ENCODE measurements around the gene MAN1C1.

MAN1C1 gene

GRCh38 chr1:25807480-25808390 is 191.1 kb downstream of the MAN1C1 start:
- FAIRE-seq, result no peak

- FAIRE-seq, result no peak
These were observed 192.1 kb downstream of the MAN1C1 start for GRCh38 chr1:25808481-25809244.

GRCh38 chr1:25809283-25809926 is 192.8 kb downstream of the MAN1C1 start:
- no peak for FAIRE-seq

GRCh38 chr1:25809929-25810328 is 193.3 kb downstream of the MAN1C1 start:
- FAIRE-seq, result no peak

- no peak for FAIRE-seq
These were observed 194.0 kb downstream of the MAN1C1 start for GRCh38 chr1:25810341-25811299.

GRCh38 chr1:25811384-25812082 is 194.9 kb downstream of the MAN1C1 start:
- no peak for FAIRE-seq

GRCh38 chr1:25813071-25813733 is 196.6 kb downstream of the MAN1C1 start:
- no peak for FAIRE-seq

- FAIRE-seq, result no peak
These were observed 197.3 kb downstream of the MAN1C1 start for GRCh38 chr1:25813734-25814471.

GRCh38 chr1:25814549-25815087 is 198.0 kb downstream of the MAN1C1 start:
- no peak for FAIRE-seq

- FAIRE-seq, result no peak
These were observed 198.9 kb downstream of the MAN1C1 start for GRCh38 chr1:25815208-25816111.

- no peak for FAIRE-seq
These were observed 199.6 kb downstream of the MAN1C1 start for GRCh38 chr1:25816112-25816718.

- FAIRE-seq, result no peak
These were observed 201.4 kb downstream of the MAN1C1 start for GRCh38 chr1:25817840-25818501.

GRCh38 chr1:25818569-25818968 is 202.0 kb downstream of the MAN1C1 start:
- FAIRE-seq, result no peak

GRCh38 chr1:25819491-25820246 is 203.1 kb downstream of the MAN1C1 start, which contains the start of gene MTFR1L:
Gene MTFR1L (plus strand): TSS chr1:25819954. CDS start chr1:25823105, 3,151 bp downstream.
- no peak for FAIRE-seq

- no peak for FAIRE-seq
These were observed 203.9 kb downstream of the MAN1C1 start for GRCh38 chr1:25820247-25821111.

GRCh38 chr1:25821112-25821476 is 204.5 kb downstream of the MAN1C1 start:
- no peak for FAIRE-seq
